Measurements from ENCODE around the gene CDC42EP4. TPM values are rescaled to one million over a fixed set of nuclear protein-coding genes. Genes with fewer than 3 reads are reported as not detected.

The CDC42EP4 gene, protein sequence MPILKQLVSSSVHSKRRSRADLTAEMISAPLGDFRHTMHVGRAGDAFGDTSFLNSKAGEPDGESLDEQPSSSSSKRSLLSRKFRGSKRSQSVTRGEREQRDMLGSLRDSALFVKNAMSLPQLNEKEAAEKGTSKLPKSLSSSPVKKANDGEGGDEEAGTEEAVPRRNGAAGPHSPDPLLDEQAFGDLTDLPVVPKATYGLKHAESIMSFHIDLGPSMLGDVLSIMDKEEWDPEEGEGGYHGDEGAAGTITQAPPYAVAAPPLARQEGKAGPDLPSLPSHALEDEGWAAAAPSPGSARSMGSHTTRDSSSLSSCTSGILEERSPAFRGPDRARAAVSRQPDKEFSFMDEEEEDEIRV
- 10 to 100 TPM; 14.0 to 26.8 TPM for total RNA-seq

DNA sequence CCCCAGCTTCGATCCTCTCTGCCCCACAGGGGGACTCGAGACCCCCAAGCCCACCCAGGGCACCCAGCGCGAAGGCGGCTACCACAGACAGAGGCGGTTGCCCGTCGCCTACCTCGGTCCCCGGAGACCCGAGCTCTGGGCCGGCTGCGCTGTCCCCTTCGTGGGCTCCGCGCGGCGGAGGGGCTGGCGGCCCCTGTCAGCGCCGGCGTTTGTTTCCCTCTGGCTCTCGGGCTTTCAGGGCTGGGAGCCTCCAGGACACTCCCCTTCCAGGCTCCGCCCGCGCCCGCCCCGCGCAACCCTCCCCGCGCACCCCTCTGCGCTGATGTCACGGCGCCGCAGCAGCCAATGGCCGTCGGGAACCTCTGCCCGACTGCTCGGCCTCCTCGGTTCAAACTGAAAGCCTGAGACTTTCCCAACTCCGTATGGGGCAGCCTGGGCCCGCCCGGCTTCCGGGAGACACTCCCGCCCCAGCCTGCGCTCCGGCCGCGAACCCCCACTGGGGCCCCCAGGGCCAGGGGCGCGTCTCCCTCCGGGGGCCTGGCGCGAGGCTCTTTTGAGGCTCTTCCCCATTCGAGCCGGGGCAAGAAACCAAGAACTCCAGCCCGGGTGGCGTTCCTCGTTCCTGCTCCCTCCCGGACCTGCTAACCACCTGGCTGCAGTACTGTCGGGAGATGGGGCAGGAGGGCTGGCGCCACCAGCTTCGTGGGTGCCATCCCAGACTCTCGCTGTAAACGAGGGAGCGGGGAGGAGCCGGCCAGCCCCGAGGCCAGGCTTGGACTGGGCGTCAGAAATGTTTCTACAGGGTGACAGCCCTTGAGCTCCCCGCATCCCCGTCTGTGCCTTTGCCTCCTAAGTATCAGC lies at the start of gene CDC42EP4:
CDC42EP4 (minus strand) TSS at position 221 of the 861 bp plus-strand sequence. CDS start 25,501 bp downstream, outside the sequence.

DNA sequence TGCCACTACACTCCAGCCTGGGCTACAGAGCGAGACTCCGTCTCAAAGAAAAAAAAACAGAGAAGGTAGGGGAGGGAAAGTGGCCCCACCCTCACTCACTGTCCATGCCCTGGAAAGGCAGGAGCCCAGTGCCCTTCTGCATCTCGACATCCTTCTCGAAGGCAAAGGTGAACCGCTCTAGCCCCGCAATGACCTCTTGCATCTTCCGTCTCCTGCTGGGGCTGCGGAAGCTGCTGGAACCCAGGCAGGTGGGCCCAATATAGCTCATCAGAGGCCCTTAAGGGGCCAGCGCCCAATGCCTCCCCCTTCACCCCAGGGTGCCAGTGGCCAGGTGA lies 50.2 kb downstream of the CDC42EP4 start, which contains the start of gene CPSF4L:
CPSF4L (minus strand) TSS at position 264 of the 335 bp plus-strand sequence; CDS start at position 202, 62 bp downstream.

Other genes with a start within 250 kb of the CDC42EP4 start
- gene SLC39A11, start 219.3 kb downstream of the CDC42EP4 start, total RNA-seq: 10 to 100 TPM; 28.6 to 34.4 TPM
- gene SSTR2, start 147.0 kb downstream of the CDC42EP4 start, total RNA-seq: under 1 TPM; 0.33 to 0.34 TPM
- gene COG1, start 118.9 kb downstream of the CDC42EP4 start, total RNA-seq: 10 to 100 TPM; 18.0 to 22.0 TPM
- gene CPSF4L, start 50.1 kb downstream of the CDC42EP4 start, total RNA-seq: not detected

All from melanocyte of skin (primary cell).